SK-N-SH treated with all-trans-retinoic acid at 6 μM for 48 hours (cell line): ENCODE measurements around the gene CAMK2B.

ENCODE experiments used
- ZC3H10 ChIP-seq: fragments of 250-450 bp; sonication (Bioruptor Pico); IDR thresholded peaks from 2 replicates; pipeline ENCODE4 v1.5.1; 2021; ENCODE audit warnings: mild to moderate bottlenecking, moderate library complexity
- ZFP3 ChIP-seq: fragments of 250-450 bp; sonication (Bioruptor Pico); IDR thresholded peaks from 2 replicates; pipeline ENCODE4 v1.5.0; 2020; ENCODE audit warnings: mild to moderate bottlenecking, moderate library complexity

- TF ChIP-seq ZC3H10 (CRISPR knock-in tag) (no peak), ZFP3 (CRISPR knock-in tag) (no peak)
Measured at GRCh38 chr7:44257213-44257612, 68.2 kb downstream of the CAMK2B start.
